GM18909 (cell line): Measurements from ENCODE around the gene ZNF578.
"Not testable (repeated sequence)": the region's sequence is repeated elsewhere in the genome, so short reads cannot be mapped to it uniquely, and the experiment has no call there.

Source experiments
- ATAC-seq: cut with Tn5 transposase; IDR thresholded peaks from one replicate; pipeline ENCODE4 v1.9.1; 2021; ENCODE audit warnings: mild to moderate bottlenecking; ENCODE audit not compliant: unreplicated experiment, poor library complexity

ZNF578 gene

GRCh38 chr19:52453324-52454094, at the start of gene ZNF578:
Gene ZNF578, plus strand, starts transcription at chr19:52453553. Its CDS starts 48,293 bp downstream, at chr19:52501846.
- no peak for ATAC-seq

- no peak for ATAC-seq
Measured at GRCh38 chr19:52410276-52410675, 43.1 kb upstream of the ZNF578 start.

GRCh38 chr19:52415711-52416110, 37.6 kb upstream of the ZNF578 start:
- ATAC-seq, result no peak

- no peak for ATAC-seq
Measured at GRCh38 chr19:52428937-52429336, 24.4 kb upstream of the ZNF578 start, which contains the start of gene ZNF534. Gene ZNF534, plus strand, starts transcription at chr19:52429148. Its CDS starts 2,327 bp downstream, at chr19:52431475.

GRCh38 chr19:52442179-52442578, 11.2 kb upstream of the ZNF578 start:
- ATAC-seq, result no peak

GRCh38 chr19:52444506-52444905, 8.8 kb upstream of the ZNF578 start:
- no peak for ATAC-seq

- ATAC-seq, result no peak
Measured at GRCh38 chr19:52451241-52451640, 2.1 kb upstream of the ZNF578 start.

- ATAC-seq, result no peak
Measured at GRCh38 chr19:52464798-52465470, 11.6 kb downstream of the ZNF578 start.

- ATAC-seq, result no peak
Measured at GRCh38 chr19:52473655-52474350, 20.4 kb downstream of the ZNF578 start.

- no peak for ATAC-seq
Measured at GRCh38 chr19:52474351-52475127, 21.2 kb downstream of the ZNF578 start.

- ATAC-seq, result not testable (repeated sequence)
Measured at GRCh38 chr19:52484111-52484743, 30.9 kb downstream of the ZNF578 start.

GRCh38 chr19:52485064-52485463, 31.7 kb downstream of the ZNF578 start:
- not testable (repeated sequence) for ATAC-seq

GRCh38 chr19:52485561-52486240, 32.3 kb downstream of the ZNF578 start:
- ATAC-seq, result not testable (repeated sequence)

- no peak for ATAC-seq
Measured at GRCh38 chr19:52492201-52492993, 39.0 kb downstream of the ZNF578 start.

GRCh38 chr19:52492994-52493470, 39.7 kb downstream of the ZNF578 start:
- no peak for ATAC-seq

GRCh38 chr19:52494518-52494917, 41.2 kb downstream of the ZNF578 start:
- no peak for ATAC-seq

GRCh38 chr19:52498571-52498970, 45.2 kb downstream of the ZNF578 start:
- ATAC-seq, result no peak

- not testable (repeated sequence) for ATAC-seq
Measured at GRCh38 chr19:52500474-52500873, 47.1 kb downstream of the ZNF578 start.
